ENCODE results near the gene SNX14.

- TF ChIP-seq, protein P1, sequence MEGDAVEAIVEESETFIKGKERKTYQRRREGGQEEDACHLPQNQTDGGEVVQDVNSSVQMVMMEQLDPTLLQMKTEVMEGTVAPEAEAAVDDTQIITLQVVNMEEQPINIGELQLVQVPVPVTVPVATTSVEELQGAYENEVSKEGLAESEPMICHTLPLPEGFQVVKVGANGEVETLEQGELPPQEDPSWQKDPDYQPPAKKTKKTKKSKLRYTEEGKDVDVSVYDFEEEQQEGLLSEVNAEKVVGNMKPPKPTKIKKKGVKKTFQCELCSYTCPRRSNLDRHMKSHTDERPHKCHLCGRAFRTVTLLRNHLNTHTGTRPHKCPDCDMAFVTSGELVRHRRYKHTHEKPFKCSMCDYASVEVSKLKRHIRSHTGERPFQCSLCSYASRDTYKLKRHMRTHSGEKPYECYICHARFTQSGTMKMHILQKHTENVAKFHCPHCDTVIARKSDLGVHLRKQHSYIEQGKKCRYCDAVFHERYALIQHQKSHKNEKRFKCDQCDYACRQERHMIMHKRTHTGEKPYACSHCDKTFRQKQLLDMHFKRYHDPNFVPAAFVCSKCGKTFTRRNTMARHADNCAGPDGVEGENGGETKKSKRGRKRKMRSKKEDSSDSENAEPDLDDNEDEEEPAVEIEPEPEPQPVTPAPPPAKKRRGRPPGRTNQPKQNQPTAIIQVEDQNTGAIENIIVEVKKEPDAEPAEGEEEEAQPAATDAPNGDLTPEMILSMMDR (IDR thresholded peaks at IDR 0.05) = no peak
- TF ChIP-seq POLR2A (IDR thresholded peaks at IDR 0.05) = no peak
Observed at GRCh38 chr6:85612690-85613474, 19.2 kb upstream of the SNX14 start.

Measured in stomach (tissue), 4 donors.